Keratinocyte (primary cell): Measurements from ENCODE around the gene SUSD4. TPM values are rescaled to one million over a fixed set of nuclear protein-coding genes. Genes with fewer than 3 reads are reported as not detected.
A peak's percentile ranks its signal among the peaks of the same experiment; 100 is the strongest.

ENCODE experiments used
- DNase-seq: peaks from one replicate; pipeline ENCODE4 v3.0.0-alpha.2; 2011; ENCODE audit warnings: low read depth, missing footprints, low spot score
- FAIRE-seq: peaks from 2 replicates; lab custom pipeline; 2011; peaks lifted over from hg19 to GRCh38; lab: Jason Lieb, UNC
- H2AFZ ChIP-seq: 2 replicates; pipeline ENCODE4 v1.6.0; 2012; ENCODE audit warnings: low read length, control low read depth, inconsistent platforms; ENCODE audit not compliant: control insufficient read depth
- H3K27ac ChIP-seq: 2 replicates; pipeline ENCODE4 v1.5.1; 2011; ENCODE audit warnings: low read length; ENCODE audit not compliant: control insufficient read depth, insufficient read depth
- H3K27me3 ChIP-seq: 3 replicates; pipeline ENCODE4 v1.6.0; 2011; ENCODE audit warnings: low read length; ENCODE audit not compliant: control insufficient read depth, insufficient read depth; ENCODE audit errors: extremely low read depth
- H3K36me3 ChIP-seq, 2 experiments: 2 replicates in 1 of 2; 3 replicates in 1 of 2; pipeline ENCODE4 v1.5.1; 2011; ENCODE audit warnings: low read length in 2 of 2, mild to moderate bottlenecking in 1 of 2; ENCODE audit not compliant: control insufficient read depth in 2 of 2, insufficient read depth in 2 of 2; ENCODE audit errors: extremely low read depth in 1 of 2
- H3K4me1 ChIP-seq: 3 replicates; pipeline ENCODE4 v1.5.1; 2011; ENCODE audit warnings: low read length; ENCODE audit not compliant: control insufficient read depth, insufficient read depth; ENCODE audit errors: extremely low read depth
- H3K4me2 ChIP-seq: 3 replicates; pipeline ENCODE4 v1.6.0; 2011; ENCODE audit warnings: low read depth, low read length; ENCODE audit not compliant: control insufficient read depth, insufficient read depth; ENCODE audit errors: extremely low read depth
- H3K4me3 ChIP-seq, 3 experiments: fragments of 200-600 bp in 1 of 3; sonication (generic) in 1 of 3; 2 replicates in 2 of 3; 3 replicates in 1 of 3; pipeline ENCODE4 v1.5.1; 2011 to 2016; ENCODE audit warnings: low read length in 3 of 3, mild to moderate bottlenecking in 3 of 3, control low read depth in 2 of 3, inconsistent platforms in 1 of 3, low read depth in 1 of 3, mixed read lengths in 1 of 3, mixed run types in 1 of 3, moderate library complexity in 1 of 3; ENCODE audit not compliant: control insufficient read depth in 2 of 3, insufficient read depth in 2 of 3; ENCODE audit errors: extremely low read depth in 1 of 3
- H3K79me2 ChIP-seq: 2 replicates; pipeline ENCODE4 v1.6.0; 2012; ENCODE audit warnings: low read length; ENCODE audit not compliant: control insufficient read depth, insufficient read depth
- H3K9ac ChIP-seq: 3 replicates; pipeline ENCODE4 v1.6.0; 2011; ENCODE audit warnings: low read length; ENCODE audit not compliant: control insufficient read depth, insufficient read depth; ENCODE audit errors: extremely low read depth
- H3K9me1 ChIP-seq: 3 replicates; pipeline ENCODE4 v1.6.0; 2011; ENCODE audit warnings: low read length; ENCODE audit not compliant: control insufficient read depth, insufficient read depth; ENCODE audit errors: extremely low read depth
- H3K9me3 ChIP-seq: 2 replicates; pipeline ENCODE4 v1.5.1; 2012; ENCODE audit warnings: low read depth, low read length; ENCODE audit not compliant: control insufficient read depth
- H4K20me1 ChIP-seq: 3 replicates; pipeline ENCODE4 v1.6.0; 2011; ENCODE audit warnings: low read length; ENCODE audit not compliant: control insufficient read depth, insufficient read depth; ENCODE audit errors: extremely low read depth
- CTCF ChIP-seq, 3 experiments: IDR thresholded peaks in 1 of 3; conservative IDR thresholded peaks in 1 of 3; optimal IDR thresholded peaks in 1 of 3; 2 replicates in 2 of 3; 3 replicates in 1 of 3; pipeline versions ENCODE3 to v1.5.1; 2011; ENCODE audit warnings: low read length in 3 of 3, mild to moderate bottlenecking in 3 of 3, moderate library complexity in 2 of 3, control low read depth in 1 of 3, inconsistent platforms in 1 of 3; ENCODE audit not compliant: insufficient read depth in 2 of 3; ENCODE audit errors: extremely low read depth in 1 of 3
- EZH2 ChIP-seq: IDR thresholded peaks from one replicate; pipeline ENCODE4 v1.6.1; 2012; ENCODE audit warnings: inconsistent platforms, mild to moderate bottlenecking, low read length, moderate library complexity
- dilution Hi-C: fragments of 300-500 bp; cut with MboI; formaldehyde crosslinking; loops from one replicate; pipeline ENCODE4 v1.7.0; 2020; ENCODE audit warnings: low sequenced_read_pairs; ENCODE audit not compliant: extremely low pct_ligation_motif_present
- polyA plus RNA-seq, 5 experiments: library from polyadenylated mRNA; depleted of rRNA in 3 of 5; stranded (reverse) in 3 of 5; stranded (forward) in 1 of 5; unstranded in 1 of 5; fragments of >200 nt; gene quantifications; 1 replicate in 1 of 5; 2 replicates in 3 of 5; 3 replicates in 1 of 5; pipeline versions ENCODE4 v1.2.1 to v1.2.3, GENCODE V29; 2011 to 2012; ENCODE audit warnings: missing spikeins in 2 of 5, low read depth in 1 of 5, low replicate concordance in 1 of 5

Gene SUSD4
- polyA plus RNA-seq, 1 donor (not counting 4 experiments of a cell fraction or from before 2014, with no cell fraction given) = 1.6 TPM

- H3K4me2 ChIP-seq = no peak overlapping the region
- H3K9me3 ChIP-seq = no peaks in the 10 kb centered on the region
- no peak overlapping the region for H2AFZ ChIP-seq
- no peak overlapping the region for H3K9ac ChIP-seq
- no peaks in the 10 kb centered on the region for H3K27me3 ChIP-seq
- DNase-seq = no peak
- H3K79me2 ChIP-seq = no peaks in the 10 kb centered on the region
- no peaks in the 10 kb centered on the region for H4K20me1 ChIP-seq
- FAIRE-seq = peak; percentile 78
- TF ChIP-seq EZH2 = no peak
- TF ChIP-seq CTCF (optimal IDR thresholded peaks at IDR 0.05 in 1 of 3, IDR thresholded peaks at IDR 0.05 in 1 of 3, conservative IDR thresholded peaks at IDR 0.05 in 1 of 3; ENCODE audit: extremely low read depth in 1 of 3, insufficient read depth in 2 of 3, low read length in 3 of 3) = no peak
- no peak overlapping the region for H3K4me3 ChIP-seq
- no peaks in the 10 kb centered on the region for H3K36me3 ChIP-seq
- dilution Hi-C loops = no loop called here
- peaks cover 17% of the 10 kb centered on the region for H3K4me1 ChIP-seq
- no peak overlapping the region for H3K27ac ChIP-seq
- no peaks in the 10 kb centered on the region for H3K9me1 ChIP-seq
Measured at GRCh38 chr1:223403184-223403815, 39.3 kb upstream of the SUSD4 start.

GRCh38 chr1:223402790-223403142 lies 38.8 kb upstream of the SUSD4 start:
- H3K4me2 ChIP-seq = peak overlapping the region; percentile 13
- no peaks in the 10 kb centered on the region for H3K79me2 ChIP-seq
- no peaks in the 10 kb centered on the region for H4K20me1 ChIP-seq
- no peak overlapping the region for H3K4me3 ChIP-seq
- no peaks in the 10 kb centered on the region for H3K27me3 ChIP-seq
- no peaks in the 10 kb centered on the region for H3K36me3 ChIP-seq
- DNase-seq = no peak
- TF ChIP-seq EZH2 (no peak), CTCF (optimal IDR thresholded peaks at IDR 0.05 in 1 of 3, IDR thresholded peaks at IDR 0.05 in 1 of 3, conservative IDR thresholded peaks at IDR 0.05 in 1 of 3; ENCODE audit: extremely low read depth in 1 of 3, insufficient read depth in 2 of 3, low read length in 3 of 3) (no peak)
- H3K9me3 ChIP-seq = no peaks in the 10 kb centered on the region
- H3K9me1 ChIP-seq = no peaks in the 10 kb centered on the region
- peaks cover 17% of the 10 kb centered on the region for H3K4me1 ChIP-seq
- H3K9ac ChIP-seq = no peak overlapping the region
- H3K27ac ChIP-seq = no peak overlapping the region
- no peak for FAIRE-seq
- H2AFZ ChIP-seq = no peak overlapping the region
- dilution Hi-C loops = no loop called here
